Mesothelial cell of epicardium (in vitro differentiated cells): ENCODE results near the gene HTR2A. TPM values are rescaled to one million over a fixed set of nuclear protein-coding genes. Genes with fewer than 3 reads are reported as not detected.

ENCODE experiments used
- DNase-seq, 2 experiments: peaks; one replicate each; pipeline ENCODE4 v3.0.0; 2021; ENCODE audit warnings: low spot score in 2 of 2; ENCODE audit not compliant: unreplicated experiment in 2 of 2
- H3K27ac Mint-ChIP-seq: 2 replicates; pipeline ENCODE4 v1.8.0; 2021; ENCODE audit warnings: mixed read lengths
- H3K27me3 Mint-ChIP-seq: 2 replicates; pipeline ENCODE4 v1.8.0; 2021; ENCODE audit warnings: low read depth, mixed read lengths
- H3K36me3 Mint-ChIP-seq: 2 replicates; pipeline ENCODE4 v1.8.0; 2021; ENCODE audit warnings: mixed read lengths
- H3K4me1 Mint-ChIP-seq: 2 replicates; pipeline ENCODE4 v1.8.0; 2021; ENCODE audit warnings: mixed read lengths
- H3K4me3 Mint-ChIP-seq: 2 replicates; pipeline ENCODE4 v1.8.0; 2021; ENCODE audit warnings: mild to moderate bottlenecking, moderate library complexity, mixed read lengths
- H3K9me3 Mint-ChIP-seq: 2 replicates; pipeline ENCODE4 v1.8.0; 2021; ENCODE audit warnings: mixed read lengths
- total RNA-seq: library from RNA; stranded (reverse); gene quantifications from 3 replicates; pipeline ENCODE4 v1.2.1, GENCODE V29; 2021
- TF ChIP-seq, protein P1 (sequence below): fragments of 200-600 bp; sonication (generic); IDR thresholded peaks from one replicate; pipeline ENCODE4 v1.5.0; 2021; ENCODE audit warnings: antibody characterized with exemption; ENCODE audit not compliant: unreplicated experiment

HTR2A gene
- total RNA-seq, 1 donor from 2014 or later, result 0.83 TPM

DNA sequence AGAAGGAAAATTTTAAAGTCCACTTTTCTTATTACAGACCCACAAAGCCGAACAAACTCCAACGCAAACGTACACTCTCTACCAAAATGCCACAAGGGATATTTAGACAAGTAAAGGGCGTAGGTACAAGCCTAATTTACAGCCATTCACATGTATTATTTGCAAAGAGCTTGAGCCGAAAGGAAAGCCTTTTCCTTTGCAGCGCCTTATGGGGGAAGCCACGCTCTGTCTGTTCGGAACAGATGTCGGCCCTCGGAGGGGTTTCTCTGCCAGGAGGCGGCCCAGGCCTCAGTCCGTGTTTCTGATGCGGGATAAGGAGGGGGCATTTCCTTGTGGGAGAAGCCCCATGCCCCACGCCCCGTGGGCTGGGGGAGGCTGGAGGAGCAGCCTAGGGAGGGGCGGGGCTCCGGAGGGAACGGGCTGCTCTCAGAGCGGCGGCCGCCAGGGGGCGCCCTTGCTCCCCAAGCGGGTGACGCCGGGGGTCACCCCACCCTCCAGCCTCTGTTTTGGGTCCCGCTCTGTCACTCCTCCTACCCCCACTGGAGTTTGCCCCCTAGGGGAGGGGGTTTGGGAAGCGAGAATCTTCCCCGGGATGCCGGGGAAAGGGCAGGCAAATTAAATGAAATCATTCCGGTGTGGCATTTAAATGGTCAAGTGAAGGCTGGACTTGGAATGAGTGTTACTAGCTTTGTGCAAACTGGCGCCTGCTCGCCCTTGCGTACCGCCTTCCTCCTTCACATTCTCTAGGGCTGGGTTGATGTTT is 2.9 kb downstream of the HTR2A start:
- Mint-ChIP-seq H3K4me1 (peaks cover 35% of the 10 kb centered on the region), H3K27ac (peak overlapping the region; percentile 35), H3K36me3 (no peaks in the 10 kb centered on the region), H3K27me3 (peaks cover 42% of the 10 kb centered on the region), H3K4me3 (peak overlapping the region; percentile 81), H3K9me3 (peaks cover 7% of the 10 kb centered on the region)
- TF ChIP-seq, protein P1, sequence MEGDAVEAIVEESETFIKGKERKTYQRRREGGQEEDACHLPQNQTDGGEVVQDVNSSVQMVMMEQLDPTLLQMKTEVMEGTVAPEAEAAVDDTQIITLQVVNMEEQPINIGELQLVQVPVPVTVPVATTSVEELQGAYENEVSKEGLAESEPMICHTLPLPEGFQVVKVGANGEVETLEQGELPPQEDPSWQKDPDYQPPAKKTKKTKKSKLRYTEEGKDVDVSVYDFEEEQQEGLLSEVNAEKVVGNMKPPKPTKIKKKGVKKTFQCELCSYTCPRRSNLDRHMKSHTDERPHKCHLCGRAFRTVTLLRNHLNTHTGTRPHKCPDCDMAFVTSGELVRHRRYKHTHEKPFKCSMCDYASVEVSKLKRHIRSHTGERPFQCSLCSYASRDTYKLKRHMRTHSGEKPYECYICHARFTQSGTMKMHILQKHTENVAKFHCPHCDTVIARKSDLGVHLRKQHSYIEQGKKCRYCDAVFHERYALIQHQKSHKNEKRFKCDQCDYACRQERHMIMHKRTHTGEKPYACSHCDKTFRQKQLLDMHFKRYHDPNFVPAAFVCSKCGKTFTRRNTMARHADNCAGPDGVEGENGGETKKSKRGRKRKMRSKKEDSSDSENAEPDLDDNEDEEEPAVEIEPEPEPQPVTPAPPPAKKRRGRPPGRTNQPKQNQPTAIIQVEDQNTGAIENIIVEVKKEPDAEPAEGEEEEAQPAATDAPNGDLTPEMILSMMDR, result peak; percentile 100
- peak; percentile 72 to 86 for DNase-seq

DNA sequence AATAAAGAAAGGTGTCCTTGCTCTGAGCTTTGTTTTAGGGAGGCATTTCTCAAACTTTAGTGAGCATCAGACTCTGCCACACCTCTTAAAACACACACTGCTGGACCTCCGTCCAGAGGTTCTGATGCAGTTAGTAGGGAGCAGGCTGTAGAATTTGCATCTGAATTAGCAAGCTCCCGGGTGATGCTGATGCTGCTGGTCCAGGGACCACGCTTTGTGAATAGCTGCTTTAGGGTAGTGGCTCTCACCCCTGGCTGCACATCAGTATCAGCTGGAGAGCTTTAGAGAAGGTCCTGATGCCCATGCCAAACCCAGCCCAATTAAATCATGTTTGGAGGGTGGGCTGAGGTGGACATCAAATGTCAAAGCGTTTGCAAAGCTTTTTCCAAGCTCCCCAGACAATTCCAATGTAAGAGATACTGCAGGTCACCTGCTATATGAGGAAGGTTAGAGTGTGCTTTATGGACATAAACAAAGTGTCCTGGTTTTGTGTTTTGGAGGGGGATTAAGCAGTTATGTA is 3.6 kb downstream of the HTR2A start:
- TF ChIP-seq, protein P1, result no peak
- Mint-ChIP-seq H3K36me3 (no peaks in the 10 kb centered on the region), H3K4me1 (peaks cover 35% of the 10 kb centered on the region), H3K27ac (no peak overlapping the region), H3K4me3 (peak overlapping the region; percentile 81), H3K9me3 (peaks cover 11% of the 10 kb centered on the region), H3K27me3 (peaks cover 47% of the 10 kb centered on the region)
- no peak for DNase-seq

DNA sequence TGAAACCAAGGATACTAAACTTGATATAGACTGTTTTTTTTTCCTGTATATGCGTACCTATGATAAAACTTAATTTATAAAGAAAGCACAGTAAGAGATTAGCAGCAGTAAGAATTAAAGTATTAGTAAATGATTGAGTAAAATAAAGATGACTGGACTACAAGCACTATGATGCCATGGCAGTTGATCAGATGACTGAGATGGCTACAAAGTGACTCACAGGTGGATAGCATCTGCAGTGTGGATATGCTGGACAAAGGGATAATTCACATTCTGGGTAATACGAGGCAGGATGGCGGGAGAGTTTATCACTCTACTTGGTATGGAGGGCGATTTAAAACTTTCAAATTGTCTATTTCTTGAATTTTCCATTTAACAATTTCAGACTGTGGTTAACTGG is 11.8 kb downstream of the HTR2A start:
- no peak for DNase-seq
- peaks cover 9% of the 10 kb centered on the region for H3K4me1 Mint-ChIP-seq
- H3K27ac Mint-ChIP-seq, result no peak overlapping the region
- TF ChIP-seq, protein P1, result no peak
- H3K27me3 Mint-ChIP-seq, result peaks cover 26% of the 10 kb centered on the region
- peaks cover 21% of the 10 kb centered on the region for H3K9me3 Mint-ChIP-seq
- H3K36me3 Mint-ChIP-seq, result peaks cover 6% of the 10 kb centered on the region
- H3K4me3 Mint-ChIP-seq, result no peak overlapping the region

DNA sequence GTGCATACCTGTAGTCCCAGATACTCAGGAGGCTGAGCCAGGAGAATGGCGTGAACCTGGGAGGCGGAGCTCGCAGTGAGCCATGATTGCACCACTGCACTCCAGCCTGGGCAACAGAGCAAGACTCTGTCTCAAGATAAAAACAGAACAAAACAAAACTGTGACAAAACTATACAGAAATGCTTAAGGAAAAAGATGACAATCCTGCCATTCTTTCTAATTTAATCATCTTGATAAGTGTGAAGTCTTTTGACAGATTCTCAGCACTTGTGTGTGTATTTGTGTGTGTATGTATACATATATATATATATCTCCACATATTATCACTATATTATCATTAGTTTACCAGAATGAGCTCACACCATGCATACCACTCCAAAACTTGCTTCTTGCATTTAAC is 12.3 kb downstream of the HTR2A start:
- H3K4me3 Mint-ChIP-seq, result no peak overlapping the region
- peaks cover 9% of the 10 kb centered on the region for H3K4me1 Mint-ChIP-seq
- H3K27me3 Mint-ChIP-seq, result peaks cover 25% of the 10 kb centered on the region
- H3K9me3 Mint-ChIP-seq, result peaks cover 17% of the 10 kb centered on the region
- no peak for DNase-seq
- H3K36me3 Mint-ChIP-seq, result peaks cover 6% of the 10 kb centered on the region
- no peak overlapping the region for H3K27ac Mint-ChIP-seq
- TF ChIP-seq, protein P1, result no peak

DNA sequence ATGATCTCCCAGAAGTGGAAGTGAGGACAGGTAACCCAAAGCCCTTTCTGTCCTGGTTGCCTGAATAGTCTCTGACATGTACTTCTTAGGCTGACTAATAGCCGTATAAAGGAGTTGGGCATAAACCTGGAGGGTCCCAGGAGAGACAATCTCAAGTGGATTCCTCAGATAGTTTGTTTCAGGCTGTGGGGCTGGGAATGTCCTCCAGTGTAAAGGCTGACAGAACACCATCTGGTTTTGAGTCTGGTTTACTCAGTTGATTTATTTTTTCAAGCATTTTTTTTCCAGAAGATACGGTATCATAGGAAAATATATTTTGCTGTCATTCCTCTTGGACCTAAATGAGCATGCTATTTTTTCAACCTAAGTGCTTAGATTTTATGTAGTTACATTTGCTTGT is 15.2 kb downstream of the HTR2A start:
- Mint-ChIP-seq H3K27ac (no peak overlapping the region), H3K4me1 (peaks cover 9% of the 10 kb centered on the region), H3K4me3 (no peak overlapping the region), H3K9me3 (no peaks in the 10 kb centered on the region), H3K36me3 (no peaks in the 10 kb centered on the region), H3K27me3 (peaks cover 31% of the 10 kb centered on the region)
- TF ChIP-seq, protein P1, result no peak
- DNase-seq, result no peak
